Stimulated activated naive CD8-positive, alpha-beta T cell treated with anti-CD3 and anti-CD28 coated beads, Interleukin-15, Interleukin-2, amounts not matched to agents 100 ng/mL and 50 ng/mL, for 24 hours (primary cell): ENCODE data around the gene TPRKB.
"Not testable (repeated sequence)": the region's sequence is repeated elsewhere in the genome, so short reads cannot be mapped to it uniquely, and the experiment has no call there.

ENCODE experiments used
- H3K27ac Mint-ChIP-seq: one replicate; pipeline ENCODE4 v1.8.0; 2021; ENCODE audit warnings: mild to moderate bottlenecking, mixed read lengths
- H3K27me3 Mint-ChIP-seq: one replicate; pipeline ENCODE4 v1.8.0; 2021; ENCODE audit warnings: mixed read lengths
- H3K36me3 Mint-ChIP-seq: one replicate; pipeline ENCODE4 v1.8.0; 2021; ENCODE audit warnings: low read depth, mixed read lengths
- H3K4me1 Mint-ChIP-seq: one replicate; pipeline ENCODE4 v1.8.0; 2021; ENCODE audit warnings: low read depth, mixed read lengths
- H3K4me3 Mint-ChIP-seq: one replicate; pipeline ENCODE4 v1.8.0; 2021; ENCODE audit warnings: mild to moderate bottlenecking, mixed read lengths
- H3K9me3 Mint-ChIP-seq: one replicate; pipeline ENCODE4 v1.8.0; 2021; ENCODE audit warnings: mixed read lengths

Gene TPRKB

GRCh38 chr2:73699437-73699836 is 37.7 kb downstream of the TPRKB start:
- peaks cover 12% of the 10 kb centered on the region for H3K27me3 Mint-ChIP-seq

GRCh38 chr2:73698101-73698500 is 39.0 kb downstream of the TPRKB start:
- Mint-ChIP-seq H3K9me3 (no peaks in the 10 kb centered on the region), H3K27me3 (peaks cover 11% of the 10 kb centered on the region), H3K36me3 (no peaks in the 10 kb centered on the region), H3K4me3 (no peak overlapping the region), H3K27ac (no peak overlapping the region), H3K4me1 (no peaks in the 10 kb centered on the region)

More at GRCh38 chr2:73699437-73699836, 37.7 kb downstream of the TPRKB start:
- H3K4me1 Mint-ChIP-seq, result no peaks in the 10 kb centered on the region
- H3K27ac Mint-ChIP-seq, result no peak overlapping the region
- H3K9me3 Mint-ChIP-seq, result no peaks in the 10 kb centered on the region
- no peak overlapping the region for H3K4me3 Mint-ChIP-seq
- no peaks in the 10 kb centered on the region for H3K36me3 Mint-ChIP-seq

GRCh38 chr2:73697606-73698005 is 39.5 kb downstream of the TPRKB start:
- peaks cover 11% of the 10 kb centered on the region for H3K27me3 Mint-ChIP-seq
- H3K9me3 Mint-ChIP-seq, result no peaks in the 10 kb centered on the region
- no peak overlapping the region for H3K27ac Mint-ChIP-seq
- H3K4me1 Mint-ChIP-seq, result no peaks in the 10 kb centered on the region
- no peaks in the 10 kb centered on the region for H3K36me3 Mint-ChIP-seq
- no peak overlapping the region for H3K4me3 Mint-ChIP-seq

GRCh38 chr2:73696985-73697384 is 40.2 kb downstream of the TPRKB start:
- H3K27ac Mint-ChIP-seq, H3K27me3 Mint-ChIP-seq, H3K9me3 Mint-ChIP-seq, H3K36me3 Mint-ChIP-seq, H3K4me1 Mint-ChIP-seq, H3K4me3 Mint-ChIP-seq: not testable (repeated sequence)

GRCh38 chr2:73696521-73696920 is 40.6 kb downstream of the TPRKB start:
- H3K36me3 Mint-ChIP-seq, H3K4me3 Mint-ChIP-seq, H3K27ac Mint-ChIP-seq, H3K27me3 Mint-ChIP-seq, H3K9me3 Mint-ChIP-seq, H3K4me1 Mint-ChIP-seq: not testable (repeated sequence)

- H3K27me3 Mint-ChIP-seq, H3K9me3 Mint-ChIP-seq, H3K4me3 Mint-ChIP-seq, H3K27ac Mint-ChIP-seq, H3K4me1 Mint-ChIP-seq, H3K36me3 Mint-ChIP-seq: not testable (repeated sequence)
Measured at GRCh38 chr2:73690372-73691088, 46.6 kb downstream of the TPRKB start.

- not testable (repeated sequence) for H3K4me3 Mint-ChIP-seq, H3K9me3 Mint-ChIP-seq, H3K27me3 Mint-ChIP-seq, H3K4me1 Mint-ChIP-seq, H3K27ac Mint-ChIP-seq, H3K36me3 Mint-ChIP-seq
Measured at GRCh38 chr2:73688494-73688893, 48.7 kb downstream of the TPRKB start.

GRCh38 chr2:73685764-73686438 is 51.2 kb downstream of the TPRKB start:
- no peak overlapping the region for H3K4me3 Mint-ChIP-seq
- H3K36me3 Mint-ChIP-seq, result no peaks in the 10 kb centered on the region

GRCh38 chr2:73684905-73685304 is 52.2 kb downstream of the TPRKB start:
- not testable (repeated sequence) for H3K4me3 Mint-ChIP-seq, H3K9me3 Mint-ChIP-seq, H3K36me3 Mint-ChIP-seq, H3K27me3 Mint-ChIP-seq, H3K27ac Mint-ChIP-seq, H3K4me1 Mint-ChIP-seq

More at GRCh38 chr2:73685764-73686438, 51.2 kb downstream of the TPRKB start:
- Mint-ChIP-seq H3K27ac (no peak overlapping the region), H3K27me3 (no peaks in the 10 kb centered on the region), H3K9me3 (peaks cover 5% of the 10 kb centered on the region), H3K4me1 (no peaks in the 10 kb centered on the region)

- H3K27me3 Mint-ChIP-seq, H3K4me3 Mint-ChIP-seq, H3K9me3 Mint-ChIP-seq: not testable (repeated sequence)
Measured at GRCh38 chr2:73684325-73684724, 52.8 kb downstream of the TPRKB start.

GRCh38 chr2:73679951-73680571 is 57.1 kb downstream of the TPRKB start:
- not testable (repeated sequence) for H3K9me3 Mint-ChIP-seq, H3K36me3 Mint-ChIP-seq, H3K4me1 Mint-ChIP-seq, H3K27ac Mint-ChIP-seq, H3K27me3 Mint-ChIP-seq, H3K4me3 Mint-ChIP-seq

More at GRCh38 chr2:73684325-73684724, 52.8 kb downstream of the TPRKB start:
- H3K27ac Mint-ChIP-seq, H3K4me1 Mint-ChIP-seq, H3K36me3 Mint-ChIP-seq: not testable (repeated sequence)
